H9 (cell line): ENCODE results near the gene TMEM51. TPM values are rescaled to one million over a fixed set of nuclear protein-coding genes. Genes with fewer than 3 reads are reported as not detected.

ENCODE experiments used
- DNase-seq: peaks from one replicate; pipeline ENCODE4 v3.0.0-alpha.2; 2017
- H2AFZ ChIP-seq: one replicate; pipeline ENCODE4 v1.6.1; 2013; ENCODE audit warnings: mild to moderate bottlenecking, low read length, control low read depth, moderate library complexity
- H2AK5ac ChIP-seq: 2 replicates; pipeline ENCODE4 v1.6.1; 2013; ENCODE audit warnings: low read length, control low read depth, mixed read lengths; ENCODE audit not compliant: insufficient read length
- H2BK120ac ChIP-seq: one replicate; pipeline ENCODE4 v1.6.1; 2013; ENCODE audit warnings: low read depth, mild to moderate bottlenecking, low read length, control low read depth, inconsistent platforms; ENCODE audit not compliant: poor library complexity, severe bottlenecking
- H2BK12ac ChIP-seq: 2 replicates; pipeline ENCODE4 v1.6.1; 2013; ENCODE audit warnings: low read length, control low read depth, mixed read lengths, low read depth; ENCODE audit not compliant: insufficient read length
- H2BK15ac ChIP-seq: 2 replicates; pipeline ENCODE4 v1.6.1; 2013; ENCODE audit warnings: low read depth, low read length, control low read depth
- H2BK20ac ChIP-seq: one replicate; pipeline ENCODE4 v1.6.1; 2013; ENCODE audit warnings: low read depth, mild to moderate bottlenecking, low read length, control low read depth, inconsistent platforms; ENCODE audit not compliant: poor library complexity, severe bottlenecking
- H2BK5ac ChIP-seq: 2 replicates; pipeline ENCODE4 v1.6.1; 2013; ENCODE audit warnings: low read length, control low read depth, mixed read lengths; ENCODE audit not compliant: insufficient read length
- H3K14ac ChIP-seq: 2 replicates; pipeline ENCODE4 v1.6.1; 2013; ENCODE audit warnings: low read length, control low read depth; ENCODE audit not compliant: insufficient read depth
- H3K18ac ChIP-seq: 2 replicates; pipeline ENCODE4 v1.6.1; 2013; ENCODE audit warnings: low read depth, mild to moderate bottlenecking, mixed read lengths, low read length, control low read depth; ENCODE audit not compliant: insufficient read length
- H3K23ac ChIP-seq: 2 replicates; pipeline ENCODE4 v1.6.1; 2013; ENCODE audit warnings: low read length, control low read depth, mixed read lengths, low read depth; ENCODE audit not compliant: insufficient read length
- H3K23me2 ChIP-seq: 2 replicates; pipeline ENCODE4 v1.6.1; 2013; ENCODE audit warnings: low read depth, mild to moderate bottlenecking, mixed read lengths, low read length, control low read depth; ENCODE audit not compliant: insufficient read length, poor library complexity, severe bottlenecking
- H3K27ac ChIP-seq: 2 replicates; pipeline ENCODE4 v1.5.1; 2013; ENCODE audit warnings: low read length, control low read depth, mixed read lengths, low read depth; ENCODE audit not compliant: insufficient read length
- H3K27me3 ChIP-seq: 2 replicates; pipeline ENCODE4 v1.6.1; 2013; ENCODE audit warnings: low read length, control low read depth, inconsistent platforms; ENCODE audit not compliant: insufficient read depth
- H3K4ac ChIP-seq: 2 replicates; pipeline ENCODE4 v1.6.1; 2013; ENCODE audit warnings: low read depth, mild to moderate bottlenecking, control low read depth, inconsistent platforms, low read length, moderate library complexity
- H3K4me1 ChIP-seq: 2 replicates; pipeline ENCODE4 v1.6.1; 2013; ENCODE audit warnings: low read length, control low read depth, inconsistent platforms; ENCODE audit not compliant: insufficient read depth
- H3K4me2 ChIP-seq: 2 replicates; pipeline ENCODE4 v1.6.1; 2013; ENCODE audit warnings: low read length, control low read depth, mixed read lengths; ENCODE audit not compliant: insufficient read length, insufficient read depth
- H3K56ac ChIP-seq: 2 replicates; pipeline ENCODE4 v1.6.1; 2013; ENCODE audit warnings: low read depth, mild to moderate bottlenecking, mixed read lengths, low read length, control low read depth; ENCODE audit not compliant: insufficient read length
- H3K79me1 ChIP-seq: 2 replicates; pipeline ENCODE4 v1.6.1; 2013; ENCODE audit warnings: low read depth, mild to moderate bottlenecking, moderate library complexity, low read length, control low read depth, inconsistent platforms; ENCODE audit not compliant: insufficient read depth, poor library complexity, severe bottlenecking
- H3K79me2 ChIP-seq: 2 replicates; pipeline ENCODE4 v1.6.1; 2013; ENCODE audit warnings: low read length, control low read depth, inconsistent platforms; ENCODE audit not compliant: insufficient read depth
- H3K9ac ChIP-seq: 2 replicates; pipeline ENCODE4 v1.6.1; 2013; ENCODE audit warnings: low read length, control low read depth, mixed read lengths; ENCODE audit not compliant: insufficient read length; ENCODE audit errors: extremely low read depth
- H3K9me3 ChIP-seq: one replicate; pipeline ENCODE4 v1.6.1; 2013; ENCODE audit warnings: low read depth, low read length, inconsistent platforms; ENCODE audit not compliant: control insufficient read depth
- H3T11ph ChIP-seq: one replicate; pipeline ENCODE4 v1.6.1; 2013; ENCODE audit warnings: mild to moderate bottlenecking, low read length, control low read depth, inconsistent platforms
- H4K20me1 ChIP-seq: one replicate; pipeline ENCODE4 v1.6.1; 2013; ENCODE audit not compliant: control insufficient read depth, insufficient read length, insufficient read depth
- H4K5ac ChIP-seq: 2 replicates; pipeline ENCODE4 v1.6.1; 2013; ENCODE audit warnings: low read depth, mild to moderate bottlenecking, mixed read lengths, low read length, control low read depth; ENCODE audit not compliant: insufficient read length
- H4K8ac ChIP-seq: replicated peaks from 2 replicates; pipeline ENCODE4 v1.6.1; 2013; ENCODE audit warnings: low read length, control low read depth, mixed read lengths, low read depth; ENCODE audit not compliant: insufficient read length
- H4K91ac ChIP-seq: 2 replicates; pipeline ENCODE4 v1.6.1; 2013; ENCODE audit warnings: low read depth, mild to moderate bottlenecking, moderate library complexity, mixed read lengths, low read length, control low read depth; ENCODE audit not compliant: insufficient read length
- H3K27ac Mint-ChIP-seq, 3 experiments: 2 replicates in 2 of 3; 3 replicates in 1 of 3; pipeline ENCODE4 v1.8.0; 2020 to 2021; ENCODE audit warnings: mixed read lengths in 3 of 3, mild to moderate bottlenecking in 1 of 3, moderate library complexity in 1 of 3
- H3K27me3 Mint-ChIP-seq: 2 replicates; pipeline ENCODE4 v1.8.0; 2021; ENCODE audit warnings: low read depth, mild to moderate bottlenecking, moderate library complexity, mixed read lengths
- H3K36me3 Mint-ChIP-seq, 3 experiments: 2 replicates in 2 of 3; 3 replicates in 1 of 3; pipeline ENCODE4 v1.8.0; 2020 to 2021; ENCODE audit warnings: low read depth in 3 of 3, mixed read lengths in 3 of 3; ENCODE audit not compliant: insufficient read depth in 1 of 3
- H3K4me1 Mint-ChIP-seq, 2 experiments: 2 replicates each; pipeline ENCODE4 v1.8.0; 2020; ENCODE audit warnings: mixed read lengths in 2 of 2
- H3K4me3 Mint-ChIP-seq, 2 experiments: 2 replicates in 1 of 2; 3 replicates in 1 of 2; pipeline ENCODE4 v1.8.0; 2020 to 2021; ENCODE audit warnings: mild to moderate bottlenecking in 2 of 2, mixed read lengths in 2 of 2, moderate library complexity in 1 of 2
- H3K9me3 Mint-ChIP-seq, 2 experiments: 2 replicates in 1 of 2; 3 replicates in 1 of 2; pipeline ENCODE4 v1.8.0; 2020; ENCODE audit warnings: mild to moderate bottlenecking in 2 of 2, mixed read lengths in 2 of 2, moderate library complexity in 1 of 2
- WGBS: extraction: QIAGEN DNeasy Blood & Tissue Kit; methylation state at CpG from one replicate; pipeline ENCODE4 v1.1.7; 2013; ENCODE audit warnings: missing lambda C conversion rate, low lambda C conversion rate, mixed read lengths; ENCODE audit not compliant: insufficient read length; ENCODE audit errors: extremely low coverage; 5-methylcytosine and 5-hydroxymethylcytosine counted together
- total RNA-seq: library from RNA; stranded (reverse); gene quantifications from 2 replicates; pipeline ENCODE4 v1.2.1, GENCODE V29; 2021
- TF ChIP-seq, protein P1 (sequence below): fragments of 200-600 bp; sonication (generic); conservative IDR thresholded peaks from 3 replicates; pipeline ENCODE4 v1.8.0; 2021; ENCODE audit warnings: antibody characterized with exemption, mild to moderate bottlenecking

The TMEM51 gene
- total RNA-seq, 1 experiment from 2014 or later = 4.6 TPM

DNA sequence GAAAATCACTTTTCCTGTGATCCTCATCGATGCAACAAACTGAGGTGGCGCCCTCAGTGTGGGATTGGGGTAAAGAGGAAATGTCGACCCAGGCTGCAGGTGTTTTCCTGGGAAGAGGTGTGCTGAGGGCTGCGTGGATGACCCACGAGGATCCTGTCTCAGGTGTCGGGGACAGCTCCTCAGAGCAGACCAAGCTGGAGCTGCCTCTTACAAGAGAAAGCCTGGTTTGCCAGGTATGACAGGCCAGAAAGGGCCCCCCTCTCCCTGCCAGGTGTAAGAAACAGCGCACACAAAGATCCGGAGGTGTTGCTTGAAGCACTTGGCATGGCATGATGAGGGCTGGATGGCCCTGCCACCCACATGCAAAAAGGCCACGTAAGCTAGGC is 106.1 kb downstream of the TMEM51 start:
- Mint-ChIP-seq H3K4me1 (peaks cover 14 to 18% of the 10 kb centered on the region in 2 experiments), H3K36me3 (no peaks in the 10 kb centered on the region), H3K9me3 (no peaks in the 10 kb centered on the region), H3K4me3 (no peak overlapping the region), H3K27ac (peak overlapping the region in 1 of 3 experiments; percentile 28; a peak in 2 of 7 replicates), H3K27me3 (peaks cover 9% of the 10 kb centered on the region)
- TF ChIP-seq, protein P1, sequence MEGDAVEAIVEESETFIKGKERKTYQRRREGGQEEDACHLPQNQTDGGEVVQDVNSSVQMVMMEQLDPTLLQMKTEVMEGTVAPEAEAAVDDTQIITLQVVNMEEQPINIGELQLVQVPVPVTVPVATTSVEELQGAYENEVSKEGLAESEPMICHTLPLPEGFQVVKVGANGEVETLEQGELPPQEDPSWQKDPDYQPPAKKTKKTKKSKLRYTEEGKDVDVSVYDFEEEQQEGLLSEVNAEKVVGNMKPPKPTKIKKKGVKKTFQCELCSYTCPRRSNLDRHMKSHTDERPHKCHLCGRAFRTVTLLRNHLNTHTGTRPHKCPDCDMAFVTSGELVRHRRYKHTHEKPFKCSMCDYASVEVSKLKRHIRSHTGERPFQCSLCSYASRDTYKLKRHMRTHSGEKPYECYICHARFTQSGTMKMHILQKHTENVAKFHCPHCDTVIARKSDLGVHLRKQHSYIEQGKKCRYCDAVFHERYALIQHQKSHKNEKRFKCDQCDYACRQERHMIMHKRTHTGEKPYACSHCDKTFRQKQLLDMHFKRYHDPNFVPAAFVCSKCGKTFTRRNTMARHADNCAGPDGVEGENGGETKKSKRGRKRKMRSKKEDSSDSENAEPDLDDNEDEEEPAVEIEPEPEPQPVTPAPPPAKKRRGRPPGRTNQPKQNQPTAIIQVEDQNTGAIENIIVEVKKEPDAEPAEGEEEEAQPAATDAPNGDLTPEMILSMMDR = no peak
- Histone ChIP-seq H4K20me1 (no peaks in the 10 kb centered on the region), H3K23me2 (no peaks in the 10 kb centered on the region), H2BK12ac (no peak overlapping the region), H2BK5ac (no peak overlapping the region), H4K5ac (no peak overlapping the region), H3K79me2 (no peaks in the 10 kb centered on the region), H2BK15ac (no peak overlapping the region), H3K4me2 (no peak overlapping the region), H3K4me1 (no peaks in the 10 kb centered on the region), H2BK120ac (no peak overlapping the region), H3K9me3 (no peaks in the 10 kb centered on the region), H4K8ac (no peak overlapping the region), H3K23ac (no peak overlapping the region), H3K27me3 (no peaks in the 10 kb centered on the region), H3T11ph (no peak overlapping the region), H3K56ac (no peak overlapping the region), H2BK20ac (no peak overlapping the region), H3K18ac (no peak overlapping the region), H3K4ac (no peak overlapping the region), H3K14ac (no peak overlapping the region), H4K91ac (no peak overlapping the region), H2AFZ (no peak overlapping the region), H3K9ac (no peak overlapping the region), H3K79me1 (no peaks in the 10 kb centered on the region), H2AK5ac (no peak overlapping the region), H3K27ac (no peak overlapping the region)
- no peak for DNase-seq
- WGBS = no CpG with 5 or more reads among the region's 9 CpGs
